Stomach (tissue), 9 donors: ENCODE data around the gene SPECC1. TPM values are rescaled to one million over a fixed set of nuclear protein-coding genes. Genes with fewer than 3 reads are reported as not detected.

Experiments
- DNase-seq, 2 donors: peaks; one replicate each; pipeline versions ENCODE4 v3.0.0 to v3.0.0-alpha.2; 2013 to 2019
- H3K27ac ChIP-seq, 5 donors: fragments of 200-600 bp in 4 of 5; sonication (generic) in 4 of 5; one replicate each; pipeline ENCODE4 v1.5.1; 2013 to 2019; ENCODE audit warnings: mild to moderate bottlenecking in 1 of 5, moderate library complexity in 1 of 5
- H3K27me3 ChIP-seq, 3 donors: fragments of 200-600 bp; sonication (generic); one replicate each; pipeline ENCODE4 v1.5.1; 2017 to 2019; ENCODE audit warnings: mixed run types in 1 of 3
- H3K36me3 ChIP-seq, 4 donors: fragments of 200-600 bp; sonication (generic); 1 replicate in 3 of 4; 2 replicates in 1 of 4; pipeline ENCODE4 v1.5.1; 2016 to 2019
- H3K4me1 ChIP-seq, 4 donors: fragments of 200-600 bp; sonication (generic); one replicate each; pipeline ENCODE4 v1.5.1; 2016 to 2019
- H3K4me3 ChIP-seq, 4 donors: fragments of 200-600 bp; sonication (generic) in 3 of 4; one replicate each; pipeline ENCODE4 v1.5.1; 2016 to 2019; ENCODE audit warnings: mild to moderate bottlenecking in 1 of 4
- H3K9me3 ChIP-seq, 4 donors: fragments of 200-600 bp; sonication (generic); one replicate each; pipeline ENCODE4 v1.5.1; 2016 to 2019
- EP300 ChIP-seq: sonication (generic); formaldehyde crosslinking; IDR thresholded peaks from one replicate; pipeline ENCODE4 v1.6.1; 2017; ENCODE audit warnings: antibody characterized with exemption
- POLR2A ChIP-seq, 4 donors: fragments of 450-650 bp; IDR thresholded peaks; one replicate each; pipeline ENCODE4 v1.6.1; 2016; ENCODE audit warnings: antibody characterized with exemption in 4 of 4, control low read depth in 2 of 4, mild to moderate bottlenecking in 1 of 4, moderate library complexity in 1 of 4
- POLR2AphosphoS5 ChIP-seq, 3 donors: sonication (generic); formaldehyde crosslinking; IDR thresholded peaks; one replicate each; pipeline ENCODE4 v1.6.1; 2016; ENCODE audit warnings: antibody characterized with exemption in 3 of 3
- WGBS, 5 donors: extraction: QIAGEN DNeasy Blood & Tissue Kit in 3 of 5; methylation state at CpG; one replicate each; pipeline versions ENCODE4 v1.1.5 to v1.1.7; 2013 to 2018; 5-methylcytosine and 5-hydroxymethylcytosine counted together
- intact Hi-C: fragments of 100-400 bp; cut with DNase I; formaldehyde crosslinking; loops from one replicate; pipeline ENCODE4 v1.15.1; 2023; ENCODE audit warnings: low total_unique reads
- polyA plus RNA-seq, 3 donors: library from polyadenylated mRNA; stranded (reverse); fragments of 200-250 nt; gene quantifications; one replicate each; pipeline ENCODE4 v1.2.3, GENCODE V29; 2013
- total RNA-seq, 5 donors: library from RNA; depleted of rRNA; stranded (reverse); fragments of >200 nt; gene quantifications; one replicate each; pipeline versions ENCODE4 v1.1.0 to v1.2.3, GENCODE V29; 2014 to 2016
- TF ChIP-seq, protein P1 (sequence below), 7 experiments: fragments of 450-650 bp in 4 of 7; fragments of 200-600 bp in 3 of 7; sonication (generic) in 3 of 7; IDR thresholded peaks; one replicate each; pipeline ENCODE4 v1.5.1; 2016 to 2019; ENCODE audit warnings: antibody characterized with exemption in 7 of 7, control low read depth in 2 of 7, mild to moderate bottlenecking in 1 of 7
- donor health status: healthy with polysubstance abuse.
- donor health status: Bipolar disorder and iron deficiency.
- donor health status: healthy.

Gene SPECC1
- total and polyA plus RNA-seq, 8 donors, result 12.8 to 161 (median 34.5) TPM

DNA sequence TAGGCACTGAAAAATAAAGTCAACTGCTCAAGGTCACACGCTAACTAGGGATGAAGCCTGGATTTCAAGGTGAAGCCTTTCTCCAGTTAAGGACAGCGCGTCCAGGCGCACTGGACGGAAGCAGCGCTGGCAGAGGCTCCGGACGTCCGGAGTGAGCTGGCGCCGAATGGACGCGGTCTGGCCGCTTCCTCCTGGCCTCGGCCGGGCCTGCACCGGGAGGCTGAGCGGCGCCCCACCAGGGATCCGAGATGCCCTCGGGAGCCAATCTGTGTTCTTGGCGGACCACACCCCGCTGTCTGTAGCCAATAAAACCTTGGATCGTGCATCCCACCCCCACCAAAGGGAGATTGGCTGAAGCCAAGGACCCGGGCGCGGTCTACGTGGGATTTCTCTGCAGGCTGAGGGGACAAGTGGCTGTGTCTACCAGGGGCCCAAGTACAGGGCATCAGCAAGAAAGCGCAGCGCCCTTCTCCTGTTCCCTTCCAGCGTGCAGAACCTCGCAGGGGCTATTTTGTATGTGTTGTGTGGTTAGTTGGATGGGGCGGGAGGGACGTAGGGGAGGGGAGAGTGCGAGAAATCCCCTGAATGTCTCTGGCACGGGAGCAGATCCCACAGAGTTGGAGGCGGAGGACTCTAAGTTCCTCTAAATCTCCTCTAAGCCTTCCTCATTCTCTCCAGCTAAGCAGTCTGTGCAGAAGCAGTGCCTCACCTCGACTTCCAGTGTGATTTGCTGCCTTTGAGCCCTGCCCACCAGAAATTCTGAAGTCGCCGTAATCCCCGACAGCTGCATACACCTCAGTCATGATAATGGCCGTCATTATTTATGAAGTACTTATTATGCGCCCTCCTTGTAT, 29.0 kb upstream of the SPECC1 start:
- DNase-seq, result peak in 1 of 2 donors; percentile 34

DNA sequence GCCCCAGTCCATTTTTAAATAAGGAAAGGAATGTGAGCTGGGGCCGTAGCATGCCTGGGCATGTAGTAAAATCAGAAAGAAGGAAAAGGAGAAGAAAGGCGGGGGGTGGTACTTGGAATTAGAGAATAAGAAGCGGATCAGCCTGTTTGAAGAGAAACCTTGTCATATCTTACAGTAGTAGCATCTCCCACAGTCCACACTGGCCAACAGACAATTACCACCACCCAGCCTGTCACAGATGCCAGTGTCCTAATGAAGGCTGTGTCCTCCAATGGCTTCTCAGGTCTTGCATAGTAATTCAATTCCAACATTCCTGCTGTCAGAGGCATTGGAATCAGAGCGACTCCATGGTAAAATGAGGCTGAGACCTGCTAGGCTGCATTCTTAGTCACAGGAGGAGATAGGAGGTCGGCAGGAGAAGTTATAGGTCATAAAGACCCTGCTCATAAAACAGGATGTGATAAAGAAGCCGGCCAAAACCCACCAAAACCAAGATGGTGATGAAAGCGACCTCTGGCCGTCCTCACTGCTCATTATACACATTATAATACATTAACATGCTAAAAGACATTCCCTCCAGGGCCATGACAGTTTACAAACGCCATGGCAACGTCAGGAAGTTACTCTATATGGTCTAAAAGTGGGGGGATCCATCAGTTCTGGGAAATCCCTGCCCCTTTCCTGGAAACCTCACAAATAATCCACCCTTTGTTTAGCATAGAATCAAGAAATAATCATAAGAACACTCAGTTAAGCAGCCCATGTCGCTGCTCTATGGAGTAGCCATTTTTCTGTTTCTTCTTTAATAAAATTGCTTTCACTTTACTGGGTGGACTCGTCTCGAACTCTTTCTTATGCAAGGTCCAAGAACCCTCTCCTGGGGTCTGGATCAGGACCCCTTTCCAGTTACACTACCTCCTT, 22.0 kb upstream of the SPECC1 start:
- no peak overlapping the region for H3K27ac ChIP-seq
- peaks cover 0 to 11% (median 0%) of the 10 kb centered on the region in 3 donors for H3K27me3 ChIP-seq
- H3K36me3 ChIP-seq, result no peaks in the 10 kb centered on the region
- H3K4me3 ChIP-seq, result no peak overlapping the region
- intact Hi-C loops, result no loop called here
- H3K9me3 ChIP-seq, result no peaks in the 10 kb centered on the region
- no peaks in the 10 kb centered on the region for H3K4me1 ChIP-seq
- 66 to 69% (median 66%) methylated on average over 13 of the region's 13 CpGs for WGBS, 5 donors
- TF ChIP-seq POLR2AphosphoS5 (IDR thresholded peaks at IDR 0.05) (no peak), POLR2A (IDR thresholded peaks at IDR 0.05) (no peak), EP300 (no peak)
- TF ChIP-seq, protein P1, sequence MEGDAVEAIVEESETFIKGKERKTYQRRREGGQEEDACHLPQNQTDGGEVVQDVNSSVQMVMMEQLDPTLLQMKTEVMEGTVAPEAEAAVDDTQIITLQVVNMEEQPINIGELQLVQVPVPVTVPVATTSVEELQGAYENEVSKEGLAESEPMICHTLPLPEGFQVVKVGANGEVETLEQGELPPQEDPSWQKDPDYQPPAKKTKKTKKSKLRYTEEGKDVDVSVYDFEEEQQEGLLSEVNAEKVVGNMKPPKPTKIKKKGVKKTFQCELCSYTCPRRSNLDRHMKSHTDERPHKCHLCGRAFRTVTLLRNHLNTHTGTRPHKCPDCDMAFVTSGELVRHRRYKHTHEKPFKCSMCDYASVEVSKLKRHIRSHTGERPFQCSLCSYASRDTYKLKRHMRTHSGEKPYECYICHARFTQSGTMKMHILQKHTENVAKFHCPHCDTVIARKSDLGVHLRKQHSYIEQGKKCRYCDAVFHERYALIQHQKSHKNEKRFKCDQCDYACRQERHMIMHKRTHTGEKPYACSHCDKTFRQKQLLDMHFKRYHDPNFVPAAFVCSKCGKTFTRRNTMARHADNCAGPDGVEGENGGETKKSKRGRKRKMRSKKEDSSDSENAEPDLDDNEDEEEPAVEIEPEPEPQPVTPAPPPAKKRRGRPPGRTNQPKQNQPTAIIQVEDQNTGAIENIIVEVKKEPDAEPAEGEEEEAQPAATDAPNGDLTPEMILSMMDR (IDR thresholded peaks at IDR 0.05), result no peak
- DNase-seq, result no peak

More for the DNA sequence above, 29.0 kb upstream of the SPECC1 start:
- Histone ChIP-seq H3K27ac (peak overlapping the region in 3 of 5 donors; percentile 9 to 47 (median 30)), H3K27me3 (no peaks in the 10 kb centered on the region), H3K9me3 (no peaks in the 10 kb centered on the region), H3K4me3 (no peak overlapping the region), H3K4me1 (peaks cover 23 to 44% (median 32%) of the 10 kb centered on the region in 4 donors), H3K36me3 (peaks cover 0 to 5% (median 0%) of the 10 kb centered on the region in 4 donors)
- TF ChIP-seq POLR2A (IDR thresholded peaks at IDR 0.05), result no peak
- TF ChIP-seq, protein P1 (IDR thresholded peaks at IDR 0.05), result no peak
- intact Hi-C loops, result no loop called here
- WGBS, 5 donors, result 64 to 81% (median 72%) methylated on average over 29 to 43 of the region's 43 CpGs

DNA sequence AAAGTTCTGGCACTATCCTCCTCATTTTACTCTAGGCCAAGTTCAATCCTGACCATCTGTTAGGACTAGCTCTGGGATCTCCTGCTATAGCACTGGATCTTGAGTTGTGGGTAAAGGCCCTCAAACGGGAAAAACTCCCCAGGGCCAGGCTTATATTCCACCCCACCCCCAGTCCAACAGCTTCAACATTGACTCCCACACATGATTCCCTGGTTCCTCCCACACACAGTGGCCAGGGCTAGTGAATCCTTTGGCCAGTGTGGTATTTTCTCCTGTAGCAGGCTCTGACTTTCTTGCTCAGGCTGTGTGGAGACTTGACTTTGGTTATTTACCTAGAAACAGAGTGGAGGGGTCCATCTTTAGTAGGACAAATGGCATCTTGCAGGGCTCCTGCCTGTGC, 21.3 kb upstream of the SPECC1 start:
- Histone ChIP-seq H3K9me3 (no peaks in the 10 kb centered on the region), H3K36me3 (no peaks in the 10 kb centered on the region), H3K27ac (no peak overlapping the region), H3K4me1 (peaks cover 0 to 2% (median 1%) of the 10 kb centered on the region in 4 donors), H3K27me3 (peaks cover 0 to 11% (median 0%) of the 10 kb centered on the region in 3 donors), H3K4me3 (no peak overlapping the region)
- DNase-seq, result no peak
- TF ChIP-seq, protein P1 (IDR thresholded peaks at IDR 0.05), result no peak
- TF ChIP-seq POLR2AphosphoS5 (IDR thresholded peaks at IDR 0.05) (no peak), POLR2A (IDR thresholded peaks at IDR 0.05) (no peak), EP300 (no peak)
- WGBS, 5 donors, result 46 to 75% (median 62%) methylated on average over 1 of the region's 1 CpG
- intact Hi-C loops, result no loop called here

DNA sequence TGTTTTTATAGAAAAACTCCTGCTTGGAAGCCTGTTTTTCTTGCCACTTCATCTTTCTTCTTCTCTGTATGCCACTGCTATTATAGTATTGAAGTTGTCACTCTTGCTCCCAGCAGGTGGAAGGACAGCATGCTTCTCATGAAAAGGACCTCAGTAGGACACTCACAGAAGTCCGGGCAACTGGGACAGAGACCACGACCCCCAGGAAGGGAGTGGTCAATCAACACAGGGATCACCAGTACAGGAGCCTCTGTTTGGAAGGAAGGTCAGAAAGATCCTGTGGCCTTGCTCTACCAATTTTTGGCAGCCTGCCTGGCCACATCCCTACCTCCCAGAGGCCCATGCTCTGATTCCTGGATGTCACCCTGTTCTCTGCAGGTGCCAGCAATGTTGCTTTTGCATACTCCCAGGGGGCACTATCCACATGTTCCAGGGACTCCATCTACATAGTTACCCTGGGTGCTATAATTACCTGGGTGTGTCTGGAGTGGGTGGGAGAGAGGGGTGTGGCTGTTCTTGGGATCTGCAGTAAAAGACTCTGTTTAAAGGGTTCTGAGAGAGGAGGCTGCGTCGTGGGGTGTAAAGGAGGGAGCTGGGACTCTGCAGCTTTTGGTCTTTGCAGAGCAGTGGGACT, 17.8 kb upstream of the SPECC1 start:
- Histone ChIP-seq H3K9me3 (no peaks in the 10 kb centered on the region), H3K4me1 (peaks cover 0 to 6% (median 5%) of the 10 kb centered on the region in 4 donors), H3K36me3 (no peaks in the 10 kb centered on the region), H3K27ac (no peak overlapping the region), H3K27me3 (peaks cover 0 to 11% (median 0%) of the 10 kb centered on the region in 3 donors), H3K4me3 (no peak overlapping the region)
- intact Hi-C loops, result loop anchor here (5.0 kb wide), 1 partner anchor 126 kb away; no protein-coding TSS in a partner anchor
- 31 to 37% (median 35%) methylated on average over 4 of the region's 4 CpGs for WGBS, 5 donors
- TF ChIP-seq, protein P1 (IDR thresholded peaks at IDR 0.05), result no peak
- no peak for TF ChIP-seq POLR2AphosphoS5 (IDR thresholded peaks at IDR 0.05)
- no peak for TF ChIP-seq EP300
- no peak for TF ChIP-seq POLR2A (IDR thresholded peaks at IDR 0.05)
- no peak for DNase-seq
